ENCODE data around the gene JADE2. TPM values are rescaled to one million over a fixed set of nuclear protein-coding genes. Genes with fewer than 3 reads are reported as not detected.

JADE2 gene
- polyA plus RNA-seq, 2 of the 4 experiments (the other 2 are of a cell fraction) = 24.0 to 27.1 TPM

DNA sequence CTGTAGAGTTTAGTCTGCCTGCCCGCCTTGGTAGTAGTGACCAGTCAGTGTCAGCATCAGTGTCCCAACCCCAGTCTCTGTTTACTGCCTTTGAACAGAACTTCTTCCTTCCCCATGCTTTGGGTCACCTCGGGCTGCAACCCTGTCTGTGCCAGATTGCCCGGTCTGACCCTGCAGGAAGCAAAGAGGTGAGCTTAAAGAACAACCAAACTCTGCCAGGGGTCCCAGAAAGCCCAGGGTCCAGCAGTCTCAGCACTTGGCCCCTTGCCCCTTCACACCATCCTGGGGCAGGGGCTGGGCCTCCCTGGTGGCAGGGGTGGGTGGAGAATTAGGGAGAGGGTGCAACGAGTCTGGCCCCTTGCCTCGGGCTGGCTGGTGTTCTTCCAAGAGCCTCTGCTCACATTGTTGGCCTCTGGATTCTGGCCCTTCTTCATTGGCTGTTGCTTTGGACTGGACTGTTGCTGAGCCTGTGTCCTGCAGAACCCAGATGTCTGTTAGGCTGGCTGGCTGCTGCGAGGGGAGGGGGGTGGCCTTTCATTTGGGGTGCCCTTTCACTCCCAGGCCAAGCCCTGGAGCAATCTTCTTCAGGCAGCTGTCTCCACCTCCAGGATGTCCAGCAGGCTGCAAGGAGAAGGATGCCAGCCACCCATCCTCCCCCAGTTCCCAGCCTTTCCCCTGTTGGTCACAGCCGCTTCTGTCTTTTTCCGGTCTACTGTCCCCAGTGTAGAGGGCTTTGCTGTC lies 55.9 kb downstream of the JADE2 start:
- ChIA-PET CTCF (interaction anchor here (0.8 to 8.3 kb wide), 8 partner anchors 11 to 279 kb away, joined by 3 to 149 read pairs (median 27); partner anchors contain the start of genes CDKN2AIPNL and JADE2), POLR2A (interaction anchor here (0.6 kb wide), 1 partner anchor 57 kb away, joined by 3 read pairs; no protein-coding TSS in a partner anchor)
- ATAC-seq (no peak), FAIRE-seq (no peak), DNase-seq (ENCODE audit: low read depth in 1 of 2, low spot score in 1 of 2) (no peak)
- 78% methylated on average over 8 of the region's 8 CpGs for WGBS (ENCODE audit: missing lambda C conversion rate)
- Histone ChIP-seq H3K9me3 (no peaks in the 10 kb centered on the region), H3K4me1 (peaks cover 16% of the 10 kb centered on the region), H3K4me2 (no peak overlapping the region), H3K27ac (no peak overlapping the region), H3K4me3 (no peak overlapping the region)
- TF ChIP-seq JUNB (IDR thresholded peaks at IDR 0.05) (no peak), RAD21 (conservative IDR thresholded peaks at IDR 0.05 in 1 of 2, IDR thresholded peaks at IDR 0.05 in 1 of 2) (peak; percentile 21 to 23; a peak in 2 of 5 replicates)

DNA sequence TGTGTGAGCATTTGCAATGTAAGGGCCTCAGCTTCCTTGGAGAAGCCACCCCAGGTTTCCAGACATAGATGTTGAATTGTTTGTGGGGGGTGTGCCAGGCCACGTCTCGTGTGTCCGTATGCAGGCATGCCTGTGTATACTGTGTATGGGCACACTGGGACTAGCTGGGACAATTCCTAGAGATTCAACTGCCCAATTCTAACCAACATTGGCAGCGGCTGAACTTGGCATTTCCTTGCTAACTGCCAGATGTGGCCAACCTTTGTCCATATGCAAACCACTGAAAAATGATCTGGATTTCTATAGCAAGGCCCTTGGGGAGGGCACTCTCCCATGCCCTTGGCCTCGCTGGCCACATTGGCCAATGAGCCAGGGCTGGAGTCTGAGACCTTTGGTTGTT lies 56.8 kb downstream of the JADE2 start:
- no peak overlapping the region for H3K4me3 ChIP-seq
- FAIRE-seq (no peak), DNase-seq (ENCODE audit: low read depth in 1 of 2, low spot score in 1 of 2) (no peak), ATAC-seq (no peak)
- no peak overlapping the region for H3K27ac ChIP-seq
- H3K4me2 ChIP-seq = no peak overlapping the region
- ChIA-PET POLR2A (interaction anchor here (0.6 kb wide), 1 partner anchor 58 kb away, joined by 3 read pairs; no protein-coding TSS in a partner anchor), CTCF (interaction anchor here (0.8 to 8.2 kb wide), 4 partner anchors 21 to 280 kb away, joined by 3 to 75 read pairs (median 52); partner anchors contain the start of gene CDKN2AIPNL)
- no peaks in the 10 kb centered on the region for H3K9me3 ChIP-seq
- TF ChIP-seq NPAS2 (CRISPR knock-in tag; IDR thresholded peaks at IDR 0.05; ENCODE audit: borderline replicate concordance) (no peak), HOXB5 (CRISPR knock-in tag; IDR thresholded peaks at IDR 0.05) (no peak), CBX2 (IDR thresholded peaks at IDR 0.05; ENCODE audit: borderline replicate concordance, low read depth) (no peak), ATOH8 (CRISPR knock-in tag; IDR thresholded peaks at IDR 0.05; ENCODE audit: low read depth) (no peak), ZSCAN20 (CRISPR knock-in tag; IDR thresholded peaks at IDR 0.05) (no peak), HMGXB4 (CRISPR knock-in tag; IDR thresholded peaks at IDR 0.05; ENCODE audit: borderline replicate concordance) (no peak), HDAC2 (IDR thresholded peaks at IDR 0.05) (no peak), KDM1A (IDR thresholded peaks at IDR 0.05; ENCODE audit: low read depth) (no peak), KDM5A (IDR thresholded peaks at IDR 0.05) (no peak), HOXB13 (CRISPR knock-in tag; IDR thresholded peaks at IDR 0.05; ENCODE audit: low read depth) (no peak), BCL3 (IDR thresholded peaks at IDR 0.05) (no peak), ZC3H11A (IDR thresholded peaks at IDR 0.05) (no peak)
- TF ChIP-seq, protein P1, sequence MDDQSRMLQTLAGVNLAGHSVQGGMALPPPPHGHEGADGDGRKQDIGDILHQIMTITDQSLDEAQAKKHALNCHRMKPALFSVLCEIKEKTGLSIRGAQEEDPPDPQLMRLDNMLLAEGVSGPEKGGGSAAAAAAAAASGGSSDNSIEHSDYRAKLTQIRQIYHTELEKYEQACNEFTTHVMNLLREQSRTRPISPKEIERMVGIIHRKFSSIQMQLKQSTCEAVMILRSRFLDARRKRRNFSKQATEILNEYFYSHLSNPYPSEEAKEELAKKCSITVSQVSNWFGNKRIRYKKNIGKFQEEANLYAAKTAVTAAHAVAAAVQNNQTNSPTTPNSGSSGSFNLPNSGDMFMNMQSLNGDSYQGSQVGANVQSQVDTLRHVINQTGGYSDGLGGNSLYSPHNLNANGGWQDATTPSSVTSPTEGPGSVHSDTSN (IDR thresholded peaks at IDR 0.05) = no peak
- TF ChIP-seq, protein P2, sequence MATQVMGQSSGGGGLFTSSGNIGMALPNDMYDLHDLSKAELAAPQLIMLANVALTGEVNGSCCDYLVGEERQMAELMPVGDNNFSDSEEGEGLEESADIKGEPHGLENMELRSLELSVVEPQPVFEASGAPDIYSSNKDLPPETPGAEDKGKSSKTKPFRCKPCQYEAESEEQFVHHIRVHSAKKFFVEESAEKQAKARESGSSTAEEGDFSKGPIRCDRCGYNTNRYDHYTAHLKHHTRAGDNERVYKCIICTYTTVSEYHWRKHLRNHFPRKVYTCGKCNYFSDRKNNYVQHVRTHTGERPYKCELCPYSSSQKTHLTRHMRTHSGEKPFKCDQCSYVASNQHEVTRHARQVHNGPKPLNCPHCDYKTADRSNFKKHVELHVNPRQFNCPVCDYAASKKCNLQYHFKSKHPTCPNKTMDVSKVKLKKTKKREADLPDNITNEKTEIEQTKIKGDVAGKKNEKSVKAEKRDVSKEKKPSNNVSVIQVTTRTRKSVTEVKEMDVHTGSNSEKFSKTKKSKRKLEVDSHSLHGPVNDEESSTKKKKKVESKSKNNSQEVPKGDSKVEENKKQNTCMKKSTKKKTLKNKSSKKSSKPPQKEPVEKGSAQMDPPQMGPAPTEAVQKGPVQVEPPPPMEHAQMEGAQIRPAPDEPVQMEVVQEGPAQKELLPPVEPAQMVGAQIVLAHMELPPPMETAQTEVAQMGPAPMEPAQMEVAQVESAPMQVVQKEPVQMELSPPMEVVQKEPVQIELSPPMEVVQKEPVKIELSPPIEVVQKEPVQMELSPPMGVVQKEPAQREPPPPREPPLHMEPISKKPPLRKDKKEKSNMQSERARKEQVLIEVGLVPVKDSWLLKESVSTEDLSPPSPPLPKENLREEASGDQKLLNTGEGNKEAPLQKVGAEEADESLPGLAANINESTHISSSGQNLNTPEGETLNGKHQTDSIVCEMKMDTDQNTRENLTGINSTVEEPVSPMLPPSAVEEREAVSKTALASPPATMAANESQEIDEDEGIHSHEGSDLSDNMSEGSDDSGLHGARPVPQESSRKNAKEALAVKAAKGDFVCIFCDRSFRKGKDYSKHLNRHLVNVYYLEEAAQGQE (IDR thresholded peaks at IDR 0.05) = no peak
- 91% methylated on average over 5 of the region's 5 CpGs for WGBS (ENCODE audit: missing lambda C conversion rate)
- H3K4me1 ChIP-seq = peaks cover 14% of the 10 kb centered on the region

Data from A549 (cell line).